Hepatocyte (in vitro differentiated cells): Measurements from ENCODE around the gene NOS1.

Experiments
- CTCF ChIP-seq: fragments of 200-600 bp; sonication (generic); IDR thresholded peaks from 2 replicates; pipeline ENCODE4 v1.5.1; 2016; ENCODE audit warnings: antibody characterized with exemption, mild to moderate bottlenecking; ENCODE audit not compliant: poor library complexity
- EZH2 ChIP-seq: fragments of 200-600 bp; sonication (generic); IDR thresholded peaks from 2 replicates; pipeline ENCODE4 v1.6.1; 2016; ENCODE audit warnings: antibody characterized with exemption, mild to moderate bottlenecking, borderline replicate concordance

GRCh38 chr12:117408161-117408791, 46.9 kb upstream of the NOS1 start:
- no peak for TF ChIP-seq EZH2
- no peak for TF ChIP-seq CTCF
